Measurements from ENCODE around the gene MET. TPM values are rescaled to one million over a fixed set of nuclear protein-coding genes. Genes with fewer than 3 reads are reported as not detected.
A peak's percentile ranks its signal among the peaks of the same experiment; 100 is the strongest.
"Not testable (repeated sequence)": the region's sequence is repeated elsewhere in the genome, so short reads cannot be mapped to it uniquely, and the experiment has no call there.

The MET gene
- total and polyA plus RNA-seq, 8 donors: 2.0 to 23.5 (median 13.4) TPM

DNA sequence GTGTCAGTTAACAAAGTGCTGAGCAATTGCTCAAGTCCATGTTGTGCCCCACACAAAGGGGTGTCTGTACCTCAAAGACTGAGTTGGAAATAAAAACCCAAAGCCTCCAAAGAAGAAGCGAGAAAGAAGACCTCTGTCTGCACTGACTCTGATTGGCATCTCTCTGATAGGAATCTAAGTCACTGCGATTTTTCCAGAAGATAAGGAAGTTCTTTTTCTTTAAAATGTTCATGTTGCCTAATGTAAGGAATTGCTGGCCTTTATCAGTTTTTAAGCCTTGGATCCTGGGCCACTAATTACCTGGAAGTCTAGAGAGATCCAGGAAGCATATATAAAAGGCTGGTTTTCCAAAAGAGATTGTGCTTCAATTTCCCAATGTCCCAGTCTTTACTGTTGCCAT, 24.1 kb upstream of the MET start:
- 71 to 72% methylated on average over 2 of the region's 2 CpGs for WGBS, 2 donors
- DNase-seq: no peak
- Histone ChIP-seq H3K4me3 (no peak overlapping the region), H3K36me3 (no peaks in the 10 kb centered on the region), H3K27ac (no peak overlapping the region), H3K9me3 (no peaks in the 10 kb centered on the region), H3K27me3 (no peaks in the 10 kb centered on the region), H3K4me1 (no peaks in the 10 kb centered on the region)
- intact Hi-C loops (cut with DNase I): no loop called here
- no peak for FAIRE-seq
- no peak for ATAC-seq
- TF ChIP-seq, protein P1, sequence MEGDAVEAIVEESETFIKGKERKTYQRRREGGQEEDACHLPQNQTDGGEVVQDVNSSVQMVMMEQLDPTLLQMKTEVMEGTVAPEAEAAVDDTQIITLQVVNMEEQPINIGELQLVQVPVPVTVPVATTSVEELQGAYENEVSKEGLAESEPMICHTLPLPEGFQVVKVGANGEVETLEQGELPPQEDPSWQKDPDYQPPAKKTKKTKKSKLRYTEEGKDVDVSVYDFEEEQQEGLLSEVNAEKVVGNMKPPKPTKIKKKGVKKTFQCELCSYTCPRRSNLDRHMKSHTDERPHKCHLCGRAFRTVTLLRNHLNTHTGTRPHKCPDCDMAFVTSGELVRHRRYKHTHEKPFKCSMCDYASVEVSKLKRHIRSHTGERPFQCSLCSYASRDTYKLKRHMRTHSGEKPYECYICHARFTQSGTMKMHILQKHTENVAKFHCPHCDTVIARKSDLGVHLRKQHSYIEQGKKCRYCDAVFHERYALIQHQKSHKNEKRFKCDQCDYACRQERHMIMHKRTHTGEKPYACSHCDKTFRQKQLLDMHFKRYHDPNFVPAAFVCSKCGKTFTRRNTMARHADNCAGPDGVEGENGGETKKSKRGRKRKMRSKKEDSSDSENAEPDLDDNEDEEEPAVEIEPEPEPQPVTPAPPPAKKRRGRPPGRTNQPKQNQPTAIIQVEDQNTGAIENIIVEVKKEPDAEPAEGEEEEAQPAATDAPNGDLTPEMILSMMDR (IDR thresholded peaks at IDR 0.05): no peak

DNA sequence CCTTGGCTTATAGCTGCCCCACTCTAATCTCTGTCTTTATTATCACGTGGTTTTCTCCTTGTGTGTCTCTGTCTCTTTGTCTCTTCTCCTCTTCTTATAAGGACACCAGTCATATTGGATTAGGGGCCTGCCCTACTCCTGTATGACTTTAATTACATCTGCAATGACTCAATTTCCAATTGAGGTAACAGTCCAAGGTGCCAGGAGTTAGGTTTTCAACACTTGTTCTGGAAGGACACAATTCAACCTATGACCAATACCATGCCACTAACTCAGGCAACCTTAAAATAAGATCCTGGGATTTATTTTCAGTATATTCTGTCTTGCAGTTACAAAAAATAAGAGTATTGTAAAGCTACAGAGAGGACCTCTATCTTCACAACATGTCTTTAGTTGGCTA, 21.6 kb upstream of the MET start:
- Histone ChIP-seq H3K36me3 (no peaks in the 10 kb centered on the region), H3K27ac (no peak overlapping the region), H3K4me1 (no peaks in the 10 kb centered on the region), H3K4me3 (no peak overlapping the region), H3K9me3 (no peaks in the 10 kb centered on the region), H3K27me3 (no peaks in the 10 kb centered on the region)
- ATAC-seq: no peak
- no peak for DNase-seq
- TF ChIP-seq, protein P1 (IDR thresholded peaks at IDR 0.05): no peak
- no peak for FAIRE-seq
- WGBS, 2 donors: 83 to 96% methylated on average over 1 of the region's 1 CpG
- intact Hi-C loops (cut with DNase I): no loop called here

DNA sequence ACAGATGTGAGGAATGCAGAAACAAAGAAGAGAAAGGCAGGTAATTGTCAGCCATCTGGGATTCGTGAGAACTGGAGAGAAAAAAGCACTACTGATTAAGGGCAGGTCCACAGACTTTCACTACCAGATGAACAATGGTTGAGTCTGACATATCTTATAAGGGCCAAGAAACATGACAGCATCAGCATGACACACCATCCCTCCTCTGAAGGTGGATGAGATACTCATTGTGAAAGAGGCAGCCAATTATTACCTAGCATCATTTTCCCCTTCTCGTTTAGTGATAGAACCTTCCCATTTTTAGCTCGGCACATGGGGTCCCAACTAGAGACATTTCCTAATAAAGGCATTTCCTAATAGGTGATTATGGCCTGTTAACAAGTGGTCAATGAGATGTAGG, 19.2 kb upstream of the MET start:
- H3K36me3 ChIP-seq: no peaks in the 10 kb centered on the region
- 84 to 91% methylated on average over 3 of the region's 3 CpGs for WGBS, 2 donors
- no peak for FAIRE-seq
- no peak overlapping the region for H3K27ac ChIP-seq
- TF ChIP-seq, protein P1 (IDR thresholded peaks at IDR 0.05): no peak
- intact Hi-C loops (cut with DNase I): no loop called here
- no peaks in the 10 kb centered on the region for H3K27me3 ChIP-seq
- H3K9me3 ChIP-seq: no peaks in the 10 kb centered on the region
- no peak for DNase-seq
- ATAC-seq: no peak
- no peaks in the 10 kb centered on the region for H3K4me1 ChIP-seq
- no peak overlapping the region for H3K4me3 ChIP-seq

DNA sequence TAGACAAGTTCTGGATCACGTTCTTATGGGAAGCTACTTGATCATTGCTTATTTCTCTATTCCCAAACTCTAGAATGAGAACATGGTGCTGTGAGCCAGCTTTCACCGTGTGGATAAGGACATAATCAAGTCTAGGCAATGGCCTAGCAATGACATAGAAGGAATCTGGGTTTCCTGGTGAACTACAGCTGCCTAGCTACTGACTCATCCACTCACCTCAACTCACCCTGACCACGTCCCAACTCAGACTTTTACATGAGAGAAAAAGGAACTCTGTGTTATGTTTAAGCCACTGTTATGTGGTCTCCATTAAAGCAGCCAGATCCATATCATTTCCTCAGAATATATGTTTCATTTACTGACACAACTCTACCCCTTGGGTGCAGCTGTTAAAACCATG, 18.8 kb upstream of the MET start:
- intact Hi-C loops (cut with DNase I): no loop called here
- no peaks in the 10 kb centered on the region for H3K36me3 ChIP-seq
- TF ChIP-seq, protein P1 (IDR thresholded peaks at IDR 0.05): no peak
- FAIRE-seq: no peak
- no peaks in the 10 kb centered on the region for H3K9me3 ChIP-seq
- no peak for DNase-seq
- no peaks in the 10 kb centered on the region for H3K27me3 ChIP-seq
- ATAC-seq: peak in 2 of 4 donors; percentile 61 to 66
- H3K4me1 ChIP-seq: no peaks in the 10 kb centered on the region
- H3K27ac ChIP-seq: no peak overlapping the region
- no peak overlapping the region for H3K4me3 ChIP-seq
- WGBS, 2 donors: 84 to 85% methylated on average over 3 of the region's 3 CpGs

DNA sequence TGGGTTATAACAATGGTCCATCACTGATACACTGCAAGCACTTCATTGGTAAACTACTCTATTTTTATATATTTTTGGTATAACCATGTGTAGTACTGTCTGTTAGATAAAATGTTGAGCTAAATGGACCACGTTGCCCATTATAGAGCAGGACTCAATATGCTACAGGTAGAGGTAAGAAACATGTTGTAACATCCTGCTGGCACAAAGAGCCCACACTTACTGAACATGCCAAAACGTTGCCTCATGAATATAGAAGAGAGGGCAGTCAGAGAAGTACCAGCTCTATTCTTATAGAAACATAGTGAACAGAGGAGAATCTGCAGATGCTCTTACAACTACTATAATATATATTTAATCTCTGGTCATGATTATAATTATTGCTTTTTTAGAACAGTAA, 18.4 kb upstream of the MET start:
- TF ChIP-seq, protein P1 (IDR thresholded peaks at IDR 0.05): no peak
- no peaks in the 10 kb centered on the region for H3K9me3 ChIP-seq
- no peaks in the 10 kb centered on the region for H3K4me1 ChIP-seq
- H3K4me3 ChIP-seq: no peak overlapping the region
- H3K36me3 ChIP-seq: no peaks in the 10 kb centered on the region
- 63 to 71% methylated on average over 2 of the region's 2 CpGs for WGBS, 2 donors
- no peak for DNase-seq
- intact Hi-C loops (cut with DNase I): no loop called here
- H3K27me3 ChIP-seq: no peaks in the 10 kb centered on the region
- H3K27ac ChIP-seq: no peak overlapping the region
- no peak for FAIRE-seq
- no peak for ATAC-seq

DNA sequence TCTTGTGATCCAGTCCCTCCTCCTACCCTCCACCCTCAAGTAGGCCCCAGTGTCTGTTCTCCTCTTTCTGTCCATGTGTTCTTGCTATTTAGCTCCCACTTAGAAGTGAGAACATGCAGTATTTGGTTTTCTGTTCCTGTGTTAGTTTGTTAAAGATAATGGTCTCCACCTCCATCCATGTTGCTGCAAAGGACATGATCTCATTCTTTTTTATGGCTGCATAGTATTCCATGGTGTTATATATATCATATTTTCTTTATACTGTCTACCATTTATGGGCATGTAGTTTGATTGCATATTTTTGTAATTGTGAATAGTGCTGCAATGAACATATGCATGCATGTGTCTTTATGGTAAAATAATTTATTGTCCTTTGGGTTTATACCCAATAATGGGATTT, 12.7 kb upstream of the MET start:
- H3K27me3 ChIP-seq; DNase-seq; H3K4me3 ChIP-seq; intact Hi-C loops (cut with DNase I); H3K4me1 ChIP-seq; FAIRE-seq; ATAC-seq; H3K27ac ChIP-seq; H3K9me3 ChIP-seq; H3K36me3 ChIP-seq: not testable (repeated sequence)
